Muscle layer of duodenum (tissue), 2 donors: ENCODE results near the gene FBXL19.
"Not testable (repeated sequence)": the region's sequence is repeated elsewhere in the genome, so short reads cannot be mapped to it uniquely, and the experiment has no call there.

ENCODE experiments used
- H3K27ac ChIP-seq: one replicate; pipeline ENCODE4 v1.7.0; 2013; ENCODE audit warnings: mild to moderate bottlenecking, low read length
- H3K27me3 ChIP-seq: one replicate; pipeline ENCODE4 v1.7.0; 2013; ENCODE audit warnings: low read depth, mild to moderate bottlenecking, control low read depth, low read length
- H3K36me3 ChIP-seq, 2 donors: one replicate each; pipeline ENCODE4 v1.7.0; 2013; ENCODE audit warnings: low read length in 2 of 2, control low read depth in 1 of 2, mild to moderate bottlenecking in 1 of 2; ENCODE audit not compliant: insufficient read depth in 2 of 2, control insufficient read depth in 1 of 2
- H3K4me1 ChIP-seq, 2 donors: one replicate each; pipeline ENCODE4 v1.7.0; 2013; ENCODE audit warnings: low read length in 2 of 2, mild to moderate bottlenecking in 2 of 2, control low read depth in 1 of 2, moderate library complexity in 1 of 2; ENCODE audit not compliant: insufficient read depth in 2 of 2, control insufficient read depth in 1 of 2
- H3K4me3 ChIP-seq, 2 donors: one replicate each; pipeline ENCODE4 v1.7.0; 2013; ENCODE audit warnings: low read length in 2 of 2, low read depth in 1 of 2, mild to moderate bottlenecking in 1 of 2
- H3K9me3 ChIP-seq, 2 donors: one replicate each; pipeline ENCODE4 v1.7.0; 2013; ENCODE audit warnings: low read length in 2 of 2, control low read depth in 1 of 2, mild to moderate bottlenecking in 1 of 2; ENCODE audit not compliant: control insufficient read depth in 1 of 2
- donor health status: healthy.

The FBXL19 gene

GRCh38 chr16:30887927-30888326 is 35.4 kb upstream of the FBXL19 start:
- no peaks in the 10 kb centered on the region for H3K27me3 ChIP-seq
- H3K4me3 ChIP-seq = no peak overlapping the region
- peaks cover 5 to 7% of the 10 kb centered on the region in 2 donors for H3K4me1 ChIP-seq
- no peak overlapping the region for H3K27ac ChIP-seq
- H3K36me3 ChIP-seq = peaks cover 6 to 40% of the 10 kb centered on the region in 2 donors
- H3K9me3 ChIP-seq = no peaks in the 10 kb centered on the region

- H3K9me3 ChIP-seq = no peaks in the 10 kb centered on the region
- peaks cover 9 to 14% of the 10 kb centered on the region in 2 donors for H3K4me1 ChIP-seq
- H3K36me3 ChIP-seq = peaks cover 6 to 38% of the 10 kb centered on the region in 2 donors
- H3K27ac ChIP-seq = no peak overlapping the region
- H3K27me3 ChIP-seq = no peaks in the 10 kb centered on the region
- no peak overlapping the region for H3K4me3 ChIP-seq
These were observed 34.4 kb upstream of the FBXL19 start for GRCh38 chr16:30888856-30889499.

GRCh38 chr16:30889721-30890120 is 33.7 kb upstream of the FBXL19 start:
- Histone ChIP-seq H3K36me3 (peaks cover 6 to 34% of the 10 kb centered on the region in 2 donors), H3K27ac (no peak overlapping the region), H3K27me3 (no peaks in the 10 kb centered on the region), H3K9me3 (no peaks in the 10 kb centered on the region), H3K4me3 (no peak overlapping the region), H3K4me1 (peaks cover 14 to 19% of the 10 kb centered on the region in 2 donors)

GRCh38 chr16:30891043-30891823 is 32.1 kb upstream of the FBXL19 start:
- Histone ChIP-seq H3K4me1 (peaks cover 25 to 29% of the 10 kb centered on the region in 2 donors), H3K36me3 (peaks cover 6 to 25% of the 10 kb centered on the region in 2 donors)
- not testable (repeated sequence) for H3K4me3 ChIP-seq, H3K9me3 ChIP-seq, H3K27ac ChIP-seq, H3K27me3 ChIP-seq

- Histone ChIP-seq H3K27me3 (no peaks in the 10 kb centered on the region), H3K36me3 (peaks cover 6 to 25% of the 10 kb centered on the region in 2 donors), H3K27ac (no peak overlapping the region), H3K9me3 (no peaks in the 10 kb centered on the region), H3K4me3 (peak overlapping the region; percentile 73 to 89), H3K4me1 (peaks cover 25 to 34% of the 10 kb centered on the region in 2 donors)
These were observed 30.5 kb upstream of the FBXL19 start for GRCh38 chr16:30892670-30893416.

GRCh38 chr16:30893417-30893743 is 30.0 kb upstream of the FBXL19 start:
- peaks cover 6 to 22% of the 10 kb centered on the region in 2 donors for H3K36me3 ChIP-seq
- H3K4me3 ChIP-seq = peak overlapping the region; percentile 73 to 89
- no peaks in the 10 kb centered on the region for H3K27me3 ChIP-seq
- H3K27ac ChIP-seq = peak overlapping the region; percentile 69
- no peaks in the 10 kb centered on the region for H3K9me3 ChIP-seq
- peaks cover 25 to 34% of the 10 kb centered on the region in 2 donors for H3K4me1 ChIP-seq

GRCh38 chr16:30893744-30894539 is 29.4 kb upstream of the FBXL19 start, which contains the start of gene BCL7C:
Gene BCL7C (minus strand): TSS chr16:30894077. CDS start chr16:30893944, 133 bp downstream.
- H3K9me3 ChIP-seq = no peaks in the 10 kb centered on the region
- H3K27ac ChIP-seq = peak within 1 kb of the TSS; percentile 76
- H3K27me3 ChIP-seq = no peaks in the 10 kb centered on the region
- peaks cover 25 to 34% of the 10 kb centered on the region in 2 donors for H3K4me1 ChIP-seq
- peaks cover 2 to 17% of the 10 kb centered on the region in 2 donors for H3K36me3 ChIP-seq
- H3K4me3 ChIP-seq = peak within 1 kb of the TSS; percentile 73 to 89

- peak overlapping the region; percentile 52 to 54 for H3K4me3 ChIP-seq
- no peaks in the 10 kb centered on the region for H3K9me3 ChIP-seq
- H3K4me1 ChIP-seq = peaks cover 25 to 34% of the 10 kb centered on the region in 2 donors
- H3K36me3 ChIP-seq = peaks cover 0 to 9% of the 10 kb centered on the region in 2 donors
- H3K27me3 ChIP-seq = no peaks in the 10 kb centered on the region
- H3K27ac ChIP-seq = peak overlapping the region; percentile 76
These were observed 28.6 kb upstream of the FBXL19 start for GRCh38 chr16:30894540-30895368.

- Histone ChIP-seq H3K27me3 (no peaks in the 10 kb centered on the region), H3K36me3 (peaks cover 0 to 8% of the 10 kb centered on the region in 2 donors), H3K9me3 (no peaks in the 10 kb centered on the region), H3K4me3 (peak overlapping the region; percentile 64 to 73), H3K4me1 (peaks cover 25 to 34% of the 10 kb centered on the region in 2 donors), H3K27ac (peak overlapping the region; percentile 94)
These were observed 27.6 kb upstream of the FBXL19 start for GRCh38 chr16:30895627-30896260.
